HUES64 (cell line): ENCODE data around the gene KLHL42.

Experiments
- H3K27ac ChIP-seq: 2 replicates; pipeline ENCODE4 v1.7.0; 2013; ENCODE audit warnings: low read depth, low read length, inconsistent platforms
- H3K27me3 ChIP-seq: 2 replicates; pipeline ENCODE4 v1.6.1; 2013; ENCODE audit warnings: mild to moderate bottlenecking, low read length; ENCODE audit not compliant: insufficient read depth
- H3K36me3 ChIP-seq: 2 replicates; pipeline ENCODE4 v1.6.1; 2013; ENCODE audit warnings: mild to moderate bottlenecking, low read length; ENCODE audit not compliant: insufficient read depth
- H3K4me1 ChIP-seq: 2 replicates; pipeline ENCODE4 v1.6.1; 2013; ENCODE audit warnings: mild to moderate bottlenecking, low read length, moderate library complexity; ENCODE audit not compliant: insufficient read depth
- H3K4me3 ChIP-seq: 2 replicates; pipeline ENCODE4 v1.5.1; 2013; ENCODE audit warnings: mild to moderate bottlenecking, low read length, moderate library complexity
- H3K9ac ChIP-seq: 2 replicates; pipeline ENCODE4 v1.6.1; 2013; ENCODE audit warnings: mild to moderate bottlenecking, low read depth, low read length
- H3K9me3 ChIP-seq: 2 replicates; pipeline ENCODE4 v1.6.1; 2013; ENCODE audit warnings: low read depth, low read length; ENCODE audit not compliant: insufficient read depth
- WGBS: fragments of 150-250, 120-280 bp; methylation state at CpG from one replicate; pipeline ENCODE4 v1.1.7; 2013; ENCODE audit warnings: missing lambda C conversion rate; 5-methylcytosine and 5-hydroxymethylcytosine counted together

The KLHL42 gene

DNA sequence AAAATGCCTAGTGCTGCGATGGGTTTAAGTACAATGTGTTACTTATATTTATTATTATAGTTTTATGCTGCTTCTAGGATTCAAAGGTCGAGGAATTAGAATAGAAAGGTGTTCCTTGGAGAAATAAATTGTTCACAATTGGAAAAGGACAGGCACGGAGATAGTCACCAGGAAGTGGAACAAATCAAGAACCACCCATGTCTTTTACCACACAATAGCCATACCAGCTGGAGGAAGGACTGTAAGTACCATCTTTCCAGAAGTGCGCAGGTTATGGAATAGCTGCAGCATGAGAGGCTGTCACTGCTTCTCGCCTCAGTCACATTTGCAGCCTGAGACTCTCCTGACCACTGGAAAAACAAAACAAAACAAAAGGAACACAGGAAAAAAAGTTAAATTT lies 40.5 kb downstream of the KLHL42 start:
- Histone ChIP-seq H3K9me3 (no peaks in the 10 kb centered on the region), H3K27ac (no peak overlapping the region), H3K27me3 (no peaks in the 10 kb centered on the region), H3K36me3 (no peaks in the 10 kb centered on the region), H3K9ac (no peak overlapping the region), H3K4me1 (no peaks in the 10 kb centered on the region; the same call in 1 of the 2 replicates), H3K4me3 (no peak overlapping the region)
- WGBS: 91% methylated on average over 5 of the region's 5 CpGs

DNA sequence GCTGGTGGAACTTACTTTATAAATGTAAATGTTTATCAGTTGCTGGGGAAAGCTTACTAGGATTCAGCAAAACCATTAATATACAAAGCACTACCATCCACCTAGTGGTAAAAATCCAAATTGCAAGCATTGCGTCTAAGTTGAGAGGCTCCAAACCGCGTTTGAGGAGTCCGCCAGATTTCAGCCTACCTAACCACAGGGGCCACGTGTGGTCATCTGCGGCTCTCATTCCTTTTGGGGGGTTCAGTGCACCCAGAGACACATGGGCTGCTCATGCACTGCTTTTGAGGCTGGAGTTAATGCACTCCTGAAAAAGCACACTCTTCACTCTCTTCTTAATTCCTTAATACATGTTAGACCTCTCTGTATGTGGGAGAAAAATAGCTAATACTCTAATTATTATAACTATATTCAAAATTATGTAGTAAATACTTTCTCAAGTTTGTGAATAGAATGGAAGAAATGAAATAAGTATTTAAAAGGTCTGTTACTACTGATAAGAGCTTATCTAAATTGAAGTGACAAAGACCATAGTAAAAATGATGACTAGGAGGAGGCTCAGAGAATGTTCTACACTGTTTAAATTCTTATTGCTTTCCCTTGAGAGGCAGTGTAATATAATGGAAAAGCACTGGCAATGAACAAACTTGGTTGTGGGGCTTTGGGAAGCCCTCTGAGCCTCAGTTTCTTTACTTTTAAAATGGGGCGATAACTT lies 41.4 kb downstream of the KLHL42 start:
- H3K27ac ChIP-seq: no peak overlapping the region
- 26% methylated on average over 7 of the region's 7 CpGs for WGBS
- no peak overlapping the region for H3K4me3 ChIP-seq
- no peaks in the 10 kb centered on the region for H3K27me3 ChIP-seq
- H3K9me3 ChIP-seq: no peaks in the 10 kb centered on the region
- no peaks in the 10 kb centered on the region for H3K36me3 ChIP-seq
- no peaks in the 10 kb centered on the region; the same call in 1 of the 2 replicates for H3K4me1 ChIP-seq
- H3K9ac ChIP-seq: no peak overlapping the region

DNA sequence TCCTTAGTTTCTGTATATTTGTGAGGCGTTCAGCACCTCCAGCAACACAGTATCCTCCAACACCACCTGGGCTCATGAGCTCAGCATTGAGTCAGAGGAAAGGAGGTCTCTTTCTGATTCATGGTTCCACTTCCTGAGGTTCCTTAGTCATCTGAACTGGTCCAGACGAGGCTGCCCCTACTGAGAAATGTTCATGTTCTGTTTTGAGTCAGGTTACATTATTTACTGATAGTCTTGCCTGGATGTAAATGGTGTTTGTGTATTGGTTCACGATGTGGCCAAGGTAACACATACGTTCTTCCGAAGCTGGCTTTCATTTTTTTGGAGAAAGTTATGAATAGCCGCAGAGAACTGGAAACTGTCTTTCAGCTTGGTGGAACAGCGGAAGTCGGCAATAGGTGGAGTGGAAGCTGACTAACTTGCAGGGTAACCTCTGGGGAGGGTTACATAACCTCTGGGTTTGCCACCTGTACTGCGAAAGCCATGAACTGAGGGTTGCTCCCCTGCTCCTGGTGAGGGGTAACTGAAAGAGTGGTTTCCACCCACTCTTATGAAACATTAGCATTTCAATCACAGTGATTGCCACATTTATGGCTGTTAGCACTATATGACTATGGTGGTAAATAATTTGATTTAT lies 42.2 kb downstream of the KLHL42 start:
- no peaks in the 10 kb centered on the region; the same call in 1 of the 2 replicates for H3K4me1 ChIP-seq
- H3K9ac ChIP-seq: no peak overlapping the region
- no peaks in the 10 kb centered on the region for H3K9me3 ChIP-seq
- 92% methylated on average over 9 of the region's 9 CpGs for WGBS
- no peak overlapping the region for H3K27ac ChIP-seq
- H3K36me3 ChIP-seq: no peaks in the 10 kb centered on the region
- no peaks in the 10 kb centered on the region for H3K27me3 ChIP-seq
- no peak overlapping the region for H3K4me3 ChIP-seq

DNA sequence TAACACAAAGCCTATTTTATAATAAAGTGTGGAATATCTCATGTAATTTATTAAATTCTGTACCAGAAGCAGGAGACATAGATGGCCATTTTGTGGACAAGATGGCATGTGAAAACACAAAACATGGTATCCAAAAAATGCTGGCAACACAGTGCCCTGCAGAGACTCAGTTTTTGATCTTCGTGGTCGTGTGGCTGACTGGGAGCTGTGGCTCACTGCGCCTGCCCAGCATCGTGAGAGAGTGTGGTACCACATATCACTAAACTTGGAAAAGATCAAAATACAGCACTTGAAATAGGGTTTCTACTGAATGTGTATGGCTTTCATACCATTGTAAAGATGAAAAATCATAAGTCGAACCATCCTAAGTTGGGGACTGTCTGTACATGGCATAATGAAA lies 43.0 kb downstream of the KLHL42 start:
- H3K27ac ChIP-seq: no peak overlapping the region
- no peak overlapping the region for H3K4me3 ChIP-seq
- no peaks in the 10 kb centered on the region for H3K9me3 ChIP-seq
- H3K27me3 ChIP-seq: no peaks in the 10 kb centered on the region
- H3K36me3 ChIP-seq: no peaks in the 10 kb centered on the region
- H3K9ac ChIP-seq: no peak overlapping the region
- no peaks in the 10 kb centered on the region; the same call in 1 of the 2 replicates for H3K4me1 ChIP-seq
- WGBS: 96% methylated on average over 5 of the region's 5 CpGs

DNA sequence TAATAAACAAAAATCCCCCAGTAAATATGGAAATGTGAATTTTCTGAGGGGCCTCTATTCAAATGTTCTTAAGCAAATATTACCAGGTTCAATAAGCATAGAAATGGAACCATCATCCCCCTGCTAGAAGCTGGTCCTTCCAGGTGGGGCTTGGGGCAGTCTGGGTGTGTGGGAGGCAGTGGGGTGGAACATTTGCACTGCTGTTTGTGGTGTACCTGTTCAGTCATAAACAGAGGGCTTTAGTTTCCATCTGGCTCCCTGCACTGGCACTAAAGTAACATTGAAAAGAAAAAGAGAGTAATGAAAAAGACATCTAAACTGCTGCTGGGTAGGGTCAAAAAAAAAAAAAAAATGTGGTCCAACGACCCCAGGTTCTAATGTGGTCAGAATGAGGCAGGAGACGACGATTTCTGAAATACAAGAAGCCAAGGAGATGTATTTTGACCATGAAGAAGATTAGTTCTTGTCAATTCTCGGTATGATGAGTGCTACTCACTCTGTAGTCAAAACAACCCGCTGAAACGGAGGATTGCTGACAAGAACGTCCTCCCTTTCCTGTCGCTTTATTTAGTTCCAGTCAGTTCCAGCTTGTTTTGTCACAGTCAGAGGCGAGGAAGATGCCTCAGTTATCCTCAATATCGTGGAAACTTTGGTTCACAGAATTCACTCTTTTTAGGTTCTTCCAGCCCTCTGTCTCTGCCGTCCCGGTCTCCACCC lies 44.3 kb downstream of the KLHL42 start:
- Histone ChIP-seq H3K9ac (no peak overlapping the region), H3K4me3 (no peak overlapping the region)

DNA sequence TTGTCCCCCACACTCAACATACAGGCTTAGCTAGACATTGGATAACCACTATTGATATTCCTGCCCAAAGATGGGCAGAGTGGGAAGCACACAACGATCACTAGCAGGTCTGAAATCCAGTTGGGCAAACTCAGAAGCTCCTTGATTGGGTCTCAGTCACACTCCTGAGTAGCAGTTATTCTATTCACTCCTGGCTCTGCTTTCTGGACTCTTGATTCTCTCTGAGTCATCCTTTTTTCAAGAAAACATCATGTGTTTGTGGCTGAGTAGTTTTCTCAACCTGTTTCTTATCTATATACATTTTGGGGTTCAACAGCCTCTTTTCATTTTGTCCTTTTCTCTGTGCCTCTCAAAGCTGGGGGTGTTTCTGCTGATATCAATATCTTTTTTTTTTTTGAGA lies 46.0 kb downstream of the KLHL42 start:
- WGBS: 89% methylated on average over 1 of the region's 1 CpG
- H3K4me1 ChIP-seq: no peaks in the 10 kb centered on the region; the same call in 1 of the 2 replicates
- H3K27me3 ChIP-seq: no peaks in the 10 kb centered on the region
- H3K36me3 ChIP-seq: no peaks in the 10 kb centered on the region
- no peaks in the 10 kb centered on the region for H3K9me3 ChIP-seq
- no peak overlapping the region for H3K4me3 ChIP-seq
- H3K9ac ChIP-seq: no peak overlapping the region
- no peak overlapping the region for H3K27ac ChIP-seq

More for the DNA sequence above, 44.3 kb downstream of the KLHL42 start:
- Histone ChIP-seq H3K27me3 (no peaks in the 10 kb centered on the region), H3K36me3 (no peaks in the 10 kb centered on the region), H3K9me3 (no peaks in the 10 kb centered on the region), H3K4me1 (no peaks in the 10 kb centered on the region; the same call in 1 of the 2 replicates), H3K27ac (no peak overlapping the region)
- 91% methylated on average over 12 of the region's 12 CpGs for WGBS

DNA sequence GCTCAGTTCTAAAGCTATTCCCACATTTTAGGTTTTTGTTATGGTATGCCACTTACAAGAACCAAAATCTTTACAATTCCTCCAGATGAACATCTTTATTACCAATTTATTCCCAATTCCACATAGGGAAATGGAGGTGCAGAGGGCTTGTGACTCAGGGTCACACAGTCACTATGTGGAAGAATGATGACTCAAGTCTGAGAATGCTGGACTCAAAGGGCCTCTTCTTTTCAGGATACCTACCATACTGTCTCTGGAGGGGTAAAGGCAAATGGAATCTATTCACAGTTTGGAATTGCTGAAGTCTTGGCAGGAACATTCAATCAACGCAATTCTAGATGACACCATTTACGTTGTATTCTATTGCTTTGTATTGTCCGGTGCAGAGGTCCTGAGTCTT lies 48.2 kb downstream of the KLHL42 start:
- Histone ChIP-seq H3K36me3 (no peaks in the 10 kb centered on the region), H3K27ac (no peak overlapping the region), H3K27me3 (no peaks in the 10 kb centered on the region), H3K4me1 (no peaks in the 10 kb centered on the region), H3K4me3 (no peak overlapping the region), H3K9me3 (no peaks in the 10 kb centered on the region), H3K9ac (no peak overlapping the region)
- 91% methylated on average over 3 of the region's 3 CpGs for WGBS

DNA sequence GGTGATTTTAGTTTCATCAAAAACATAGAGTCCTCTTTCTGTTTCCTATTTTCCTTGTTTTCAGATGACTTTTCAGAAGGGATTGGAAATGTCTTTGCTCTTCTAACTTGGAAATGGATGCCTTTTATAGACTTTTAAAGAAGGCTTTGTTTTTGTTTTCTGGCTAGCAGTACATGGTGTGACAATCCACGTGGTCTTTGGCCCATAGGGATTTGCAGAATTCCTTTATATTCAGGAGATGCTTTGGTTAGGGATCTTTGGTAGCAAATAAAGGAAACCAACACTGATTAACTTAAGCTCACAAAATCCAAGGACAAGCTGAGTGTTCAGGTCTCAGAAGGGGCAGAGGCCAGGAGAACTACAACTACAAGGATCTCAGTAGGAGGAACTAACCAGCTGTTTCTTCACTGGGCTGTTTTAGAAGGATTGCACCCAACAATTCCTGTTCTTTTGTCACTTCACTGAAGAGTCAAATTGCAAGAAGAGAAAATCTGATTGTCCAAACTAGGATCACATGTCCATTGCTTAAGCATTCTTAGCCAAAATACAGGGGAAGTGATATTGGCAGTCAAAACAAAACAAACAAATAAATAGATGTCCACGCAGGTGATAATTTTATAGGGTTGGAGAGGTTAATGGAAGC lies 58.6 kb downstream of the KLHL42 start:
- Histone ChIP-seq H3K27me3 (no peaks in the 10 kb centered on the region), H3K9ac (no peak overlapping the region), H3K4me3 (no peak overlapping the region), H3K9me3 (no peaks in the 10 kb centered on the region), H3K36me3 (no peaks in the 10 kb centered on the region), H3K27ac (no peak overlapping the region), H3K4me1 (no peaks in the 10 kb centered on the region)
- WGBS: 84% methylated on average over 2 of the region's 2 CpGs

DNA sequence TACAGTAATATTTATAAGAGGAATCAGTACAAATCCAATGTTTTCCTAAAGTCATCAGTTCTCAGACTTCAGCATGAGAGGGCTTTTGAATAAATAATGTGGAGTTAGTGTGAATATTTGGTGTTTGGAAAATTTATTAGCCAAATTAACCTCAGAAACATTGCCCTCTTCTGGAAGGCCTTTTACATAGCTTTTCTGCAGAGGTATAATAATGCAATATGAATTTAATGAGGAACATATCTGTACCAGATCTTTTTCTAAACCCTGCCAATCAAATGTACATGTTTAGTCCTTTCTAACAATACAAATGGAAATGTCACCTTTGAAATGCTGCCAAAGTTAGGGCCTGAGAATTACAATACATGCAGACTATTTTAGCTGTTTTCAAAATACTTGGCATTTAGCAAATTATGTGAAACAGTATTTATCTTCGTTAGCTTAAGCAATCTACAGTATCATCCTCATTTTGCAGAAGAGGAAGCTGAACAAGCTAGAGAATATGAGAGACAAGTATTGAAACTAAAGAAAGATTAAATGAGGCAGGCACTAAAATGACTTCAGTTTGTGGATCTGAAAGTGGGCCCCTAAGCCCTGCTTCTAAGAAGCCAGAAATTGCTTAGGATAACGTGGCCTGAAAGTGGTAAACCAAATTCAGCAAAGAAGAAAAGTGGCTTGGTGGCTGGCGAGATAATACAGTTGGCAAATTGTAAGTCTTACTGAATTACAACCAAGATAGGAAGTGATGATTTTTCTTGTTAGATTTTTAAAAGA lies 60.4 kb downstream of the KLHL42 start:
- Histone ChIP-seq H3K4me1 (no peaks in the 10 kb centered on the region), H3K4me3 (no peak overlapping the region), H3K27ac (no peak overlapping the region), H3K27me3 (no peaks in the 10 kb centered on the region), H3K9ac (no peak overlapping the region), H3K9me3 (no peaks in the 10 kb centered on the region), H3K36me3 (no peaks in the 10 kb centered on the region)
- 81% methylated on average over 3 of the region's 3 CpGs for WGBS

DNA sequence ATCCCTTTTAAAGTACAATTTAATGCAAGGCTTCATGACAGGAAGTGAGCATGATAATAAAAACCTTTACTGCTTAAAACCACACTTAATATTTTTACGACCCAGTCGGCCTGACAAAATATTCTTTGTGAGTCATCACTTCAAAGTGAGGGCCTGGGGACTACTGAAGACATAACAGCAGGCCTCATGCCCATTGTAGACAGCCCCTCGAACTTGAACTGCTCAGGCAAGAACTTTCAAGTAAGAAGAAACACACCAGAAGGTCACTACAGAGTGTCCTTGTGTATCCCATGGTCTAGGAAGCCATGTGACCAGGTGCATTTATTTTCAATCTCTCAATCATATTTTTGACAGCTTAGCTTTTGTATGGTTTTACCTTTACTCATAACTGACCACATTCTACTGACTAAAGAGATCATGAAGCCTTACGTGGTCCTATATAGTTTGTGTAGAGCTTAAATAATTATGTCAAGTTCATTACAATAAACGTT lies 61.4 kb downstream of the KLHL42 start:
- Histone ChIP-seq H3K4me1 (no peaks in the 10 kb centered on the region), H3K27me3 (no peaks in the 10 kb centered on the region), H3K27ac (no peak overlapping the region), H3K9ac (no peak overlapping the region), H3K9me3 (no peaks in the 10 kb centered on the region), H3K36me3 (no peaks in the 10 kb centered on the region), H3K4me3 (no peak overlapping the region)
- 86% methylated on average over 5 of the region's 5 CpGs for WGBS
